Mesendoderm (in vitro differentiated cells): ENCODE data around the gene THSD4.
A peak's percentile ranks its signal among the peaks of the same experiment; 100 is the strongest.

ENCODE experiments used
- DNase-seq: peaks from one replicate; pipeline ENCODE4 v3.0.0; 2013
- H2AK5ac ChIP-seq: 2 replicates; pipeline ENCODE4 v1.6.1; 2013; ENCODE audit warnings: low read length, inconsistent platforms
- H2BK120ac ChIP-seq: 2 replicates; pipeline ENCODE4 v1.6.1; 2013; ENCODE audit warnings: low read depth, mild to moderate bottlenecking, low read length, moderate library complexity, mixed read lengths
- H2BK15ac ChIP-seq: replicated peaks from 2 replicates; pipeline ENCODE4 v1.6.1; 2013; ENCODE audit warnings: low read depth, mild to moderate bottlenecking, moderate library complexity
- H2BK5ac ChIP-seq: 2 replicates; pipeline ENCODE4 v1.6.1; 2013; ENCODE audit warnings: low read length, inconsistent platforms
- H3K18ac ChIP-seq: 2 replicates; pipeline ENCODE4 v1.6.1; 2013; ENCODE audit warnings: mild to moderate bottlenecking, low read length, mixed read lengths
- H3K23ac ChIP-seq: one replicate; pipeline ENCODE4 v1.6.1; 2013; ENCODE audit warnings: low read length
- H3K27ac ChIP-seq: 2 replicates; pipeline ENCODE4 v1.5.1; 2013; ENCODE audit warnings: low read depth, mild to moderate bottlenecking, inconsistent platforms, low read length, moderate library complexity
- H3K27me3 ChIP-seq: 2 replicates; pipeline ENCODE4 v1.6.1; 2013; ENCODE audit warnings: low read length, control low read depth, mild to moderate bottlenecking, inconsistent platforms; ENCODE audit not compliant: insufficient read depth, poor library complexity
- H3K36me3 ChIP-seq: 2 replicates; pipeline ENCODE4 v1.6.1; 2013; ENCODE audit warnings: low read length, inconsistent platforms; ENCODE audit not compliant: control insufficient read depth, insufficient read depth
- H3K4ac ChIP-seq: one replicate; pipeline ENCODE4 v1.6.1; 2013; ENCODE audit warnings: low read depth, mild to moderate bottlenecking, low read length, moderate library complexity
- H3K4me1 ChIP-seq: 2 replicates; pipeline ENCODE4 v1.6.1; 2013; ENCODE audit warnings: low read depth, low read length, inconsistent platforms; ENCODE audit not compliant: control insufficient read depth
- H3K4me2 ChIP-seq: 2 replicates; pipeline ENCODE4 v1.6.1; 2013; ENCODE audit warnings: low read length
- H3K4me3 ChIP-seq: 2 replicates; pipeline ENCODE4 v1.5.1; 2013; ENCODE audit warnings: mild to moderate bottlenecking, low read length
- H3K56ac ChIP-seq: one replicate; pipeline ENCODE4 v1.6.1; 2013; ENCODE audit warnings: low read length
- H3K79me1 ChIP-seq: 2 replicates; pipeline ENCODE4 v1.6.1; 2013; ENCODE audit warnings: low read length, inconsistent platforms
- H3K79me2 ChIP-seq: 2 replicates; pipeline ENCODE4 v1.6.1; 2013; ENCODE audit warnings: mild to moderate bottlenecking, low read length; ENCODE audit not compliant: control insufficient read depth, insufficient read depth
- H3K9ac ChIP-seq: 2 replicates; pipeline ENCODE4 v1.6.1; 2013; ENCODE audit warnings: low read length, inconsistent platforms
- H4K5ac ChIP-seq: one replicate; pipeline ENCODE4 v1.6.1; 2013; ENCODE audit warnings: low read length
- H4K8ac ChIP-seq: one replicate; pipeline ENCODE4 v1.6.1; 2013; ENCODE audit warnings: low read depth, mild to moderate bottlenecking, control low read depth, low read length, moderate library complexity
- WGBS: extraction: QIAGEN DNeasy Blood & Tissue Kit; methylation state at CpG from one replicate; pipeline ENCODE4 v1.1.7; 2013; ENCODE audit warnings: low lambda C conversion rate, missing lambda C conversion rate; ENCODE audit not compliant: insufficient coverage; ENCODE audit errors: extremely low coverage; 5-methylcytosine and 5-hydroxymethylcytosine counted together

THSD4 gene

DNA sequence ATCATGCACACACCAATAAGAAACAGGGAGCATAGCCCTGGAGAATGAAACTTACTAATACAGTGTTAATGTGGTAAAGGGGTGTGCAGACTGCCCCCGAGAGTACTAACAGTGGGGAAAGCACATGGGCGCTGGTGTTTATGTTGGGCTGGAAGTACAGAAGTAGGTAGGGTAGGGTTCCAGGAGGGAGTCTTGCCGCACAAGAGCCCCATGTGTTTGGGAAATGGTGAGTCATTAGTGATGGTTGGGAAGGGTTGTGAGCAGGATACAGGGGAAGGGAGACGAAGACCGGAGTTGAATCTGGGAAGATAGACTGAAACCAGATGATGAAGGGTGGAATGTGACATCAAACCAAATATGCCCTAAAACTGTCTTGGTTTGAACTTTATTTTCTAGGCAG is 117.1 kb downstream of the THSD4 start:
- H3K18ac ChIP-seq: no peak overlapping the region
- no peak overlapping the region for H4K5ac ChIP-seq
- no peak overlapping the region for H2BK120ac ChIP-seq
- no peak overlapping the region for H3K4ac ChIP-seq
- H3K79me1 ChIP-seq: no peaks in the 10 kb centered on the region
- H3K4me1 ChIP-seq: no peaks in the 10 kb centered on the region
- no peak overlapping the region for H4K8ac ChIP-seq
- no peak overlapping the region for H2BK15ac ChIP-seq
- H3K4me3 ChIP-seq: no peak overlapping the region
- no peak overlapping the region for H2AK5ac ChIP-seq
- H3K4me2 ChIP-seq: no peak overlapping the region
- H3K9ac ChIP-seq: no peak overlapping the region
- WGBS: no CpG with 5 or more reads among the region's 5 CpGs
- no peak overlapping the region for H2BK5ac ChIP-seq
- no peaks in the 10 kb centered on the region for H3K79me2 ChIP-seq
- DNase-seq: no peak
- H3K27ac ChIP-seq: no peak overlapping the region
- no peaks in the 10 kb centered on the region for H3K36me3 ChIP-seq
- no peaks in the 10 kb centered on the region for H3K27me3 ChIP-seq
- H3K23ac ChIP-seq: no peak overlapping the region
- no peak overlapping the region for H3K56ac ChIP-seq

DNA sequence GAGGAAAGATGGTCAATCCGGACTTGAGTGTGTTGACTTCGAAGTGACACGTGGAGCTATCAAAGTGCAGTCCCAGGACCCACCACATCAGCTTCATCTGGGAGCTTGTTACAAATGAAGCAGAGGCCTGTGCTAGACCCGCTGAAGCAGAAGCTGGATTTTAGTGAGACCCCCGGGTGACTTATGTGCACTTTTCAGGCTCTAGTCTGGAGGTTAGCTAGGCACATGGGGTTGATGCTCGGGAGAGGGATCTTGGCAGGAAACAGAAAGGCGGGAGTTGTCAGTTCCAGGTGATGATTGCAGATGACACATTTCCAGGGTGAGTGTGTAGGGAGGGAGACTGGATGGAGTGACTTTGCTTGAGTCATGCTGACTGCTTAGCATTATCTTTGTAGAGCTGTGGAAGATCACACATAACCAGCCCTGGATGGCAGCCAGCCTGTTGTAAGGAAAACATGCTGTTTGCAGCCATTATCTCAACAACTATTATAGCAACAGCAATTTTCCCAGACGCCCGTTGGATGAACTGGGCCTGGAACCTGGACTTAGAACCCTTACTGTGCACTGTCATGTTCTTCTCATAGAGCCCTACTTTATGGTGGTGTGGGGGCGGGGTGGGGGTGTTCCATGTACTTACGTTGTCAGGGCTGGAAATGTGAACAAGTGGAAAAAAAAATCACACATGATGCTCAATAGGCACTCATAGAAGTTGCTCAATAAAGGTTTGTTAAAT is 122.4 kb downstream of the THSD4 start:
- H3K4me2 ChIP-seq: no peak overlapping the region
- peak; percentile 27 for DNase-seq
- H3K18ac ChIP-seq: no peak overlapping the region
- H3K79me1 ChIP-seq: no peaks in the 10 kb centered on the region
- H3K79me2 ChIP-seq: no peaks in the 10 kb centered on the region
- H3K36me3 ChIP-seq: no peaks in the 10 kb centered on the region
- H2BK15ac ChIP-seq: no peak overlapping the region
- no peak overlapping the region for H4K5ac ChIP-seq
- H4K8ac ChIP-seq: no peak overlapping the region
- H3K27ac ChIP-seq: no peak overlapping the region
- H3K4ac ChIP-seq: no peak overlapping the region
- H3K56ac ChIP-seq: no peak overlapping the region
- H2BK120ac ChIP-seq: no peak overlapping the region
- no peaks in the 10 kb centered on the region for H3K4me1 ChIP-seq
- no peak overlapping the region for H2BK5ac ChIP-seq
- no peak overlapping the region for H3K4me3 ChIP-seq
- no CpG with 5 or more reads among the region's 11 CpGs for WGBS
- H3K27me3 ChIP-seq: no peaks in the 10 kb centered on the region
- no peak overlapping the region for H3K9ac ChIP-seq
- H2AK5ac ChIP-seq: no peak overlapping the region
- no peak overlapping the region for H3K23ac ChIP-seq

DNA sequence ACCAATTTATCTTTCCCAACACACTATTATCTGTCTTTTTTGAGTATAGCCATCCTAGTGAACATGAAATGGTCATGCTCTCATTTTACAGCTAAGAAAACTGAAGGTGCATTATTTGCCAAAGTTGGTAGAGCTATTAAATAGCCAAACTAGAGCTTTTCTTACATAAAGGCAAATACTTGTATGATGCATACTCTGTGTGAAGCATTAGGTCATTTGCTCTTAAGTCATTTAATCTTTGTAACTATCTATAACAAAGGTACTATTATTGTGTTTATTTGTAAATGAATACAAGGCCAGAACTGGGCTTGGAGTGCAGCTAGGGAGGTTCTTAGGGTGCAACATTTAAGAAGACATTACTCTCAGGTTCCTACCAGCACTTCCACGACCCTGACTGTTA is 123.7 kb downstream of the THSD4 start:
- no peak overlapping the region for H3K4me2 ChIP-seq
- no peaks in the 10 kb centered on the region for H3K79me1 ChIP-seq
- DNase-seq: no peak
- no peak overlapping the region for H3K56ac ChIP-seq
- H3K27ac ChIP-seq: no peak overlapping the region
- no peaks in the 10 kb centered on the region for H3K27me3 ChIP-seq
- no peaks in the 10 kb centered on the region for H3K79me2 ChIP-seq
- no peak overlapping the region for H3K9ac ChIP-seq
- no peak overlapping the region for H2BK15ac ChIP-seq
- no peaks in the 10 kb centered on the region for H3K4me1 ChIP-seq
- H4K5ac ChIP-seq: no peak overlapping the region
- no peak overlapping the region for H3K4me3 ChIP-seq
- H2BK5ac ChIP-seq: no peak overlapping the region
- WGBS: no CpG with 5 or more reads among the region's 1 CpG
- no peak overlapping the region for H3K23ac ChIP-seq
- H3K36me3 ChIP-seq: no peaks in the 10 kb centered on the region
- no peak overlapping the region for H2AK5ac ChIP-seq
- no peak overlapping the region for H3K4ac ChIP-seq
- no peak overlapping the region for H4K8ac ChIP-seq
- H2BK120ac ChIP-seq: no peak overlapping the region
- H3K18ac ChIP-seq: no peak overlapping the region

DNA sequence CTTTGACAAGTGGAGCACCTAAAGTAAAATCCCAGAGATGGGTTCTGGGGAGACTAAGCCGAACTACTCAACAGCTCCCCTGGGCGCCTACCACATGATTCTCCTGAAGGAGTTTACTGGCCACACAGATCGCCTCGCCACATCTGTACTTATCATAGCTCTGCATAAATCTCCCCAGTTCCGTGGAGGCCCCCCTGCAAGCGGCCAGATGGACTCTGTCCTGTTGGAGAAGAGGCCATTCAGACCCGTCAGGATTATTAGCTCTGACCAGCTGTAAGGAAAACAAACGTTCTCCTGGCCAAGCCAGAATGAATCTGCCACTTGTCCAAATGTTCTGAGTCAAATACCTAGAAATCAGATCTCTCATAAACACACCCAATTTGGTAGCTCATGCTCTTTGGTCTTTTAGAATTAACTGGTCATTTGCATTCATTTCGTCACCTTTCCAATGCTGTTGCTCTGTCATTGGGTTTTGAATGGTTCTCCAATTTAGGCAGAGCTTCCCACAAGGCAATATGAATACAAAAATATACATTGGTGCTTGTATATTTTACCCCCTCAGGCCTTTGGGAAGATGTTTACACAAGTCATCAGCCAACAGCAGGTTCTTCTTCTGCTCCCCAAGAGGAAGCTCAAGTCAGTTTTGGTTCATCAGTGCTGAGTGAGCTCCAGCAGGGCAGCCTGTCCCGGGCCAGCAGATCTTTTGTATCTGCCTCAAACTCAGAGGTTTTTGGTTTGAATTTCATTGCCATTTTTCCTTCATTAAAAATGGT is 124.5 kb downstream of the THSD4 start:
- Histone ChIP-seq H3K4ac (no peak overlapping the region), H3K4me2 (no peak overlapping the region), H3K79me1 (no peaks in the 10 kb centered on the region), H3K23ac (no peak overlapping the region), H4K8ac (no peak overlapping the region), H3K9ac (no peak overlapping the region), H2AK5ac (no peak overlapping the region), H3K4me3 (no peak overlapping the region), H2BK5ac (no peak overlapping the region), H3K79me2 (no peaks in the 10 kb centered on the region), H3K27me3 (no peaks in the 10 kb centered on the region), H3K36me3 (no peaks in the 10 kb centered on the region), H4K5ac (no peak overlapping the region), H2BK15ac (no peak overlapping the region), H3K27ac (no peak overlapping the region), H2BK120ac (no peak overlapping the region), H3K18ac (no peak overlapping the region), H3K56ac (no peak overlapping the region), H3K4me1 (no peaks in the 10 kb centered on the region)
- WGBS: no CpG with 5 or more reads among the region's 10 CpGs
- no peak for DNase-seq

DNA sequence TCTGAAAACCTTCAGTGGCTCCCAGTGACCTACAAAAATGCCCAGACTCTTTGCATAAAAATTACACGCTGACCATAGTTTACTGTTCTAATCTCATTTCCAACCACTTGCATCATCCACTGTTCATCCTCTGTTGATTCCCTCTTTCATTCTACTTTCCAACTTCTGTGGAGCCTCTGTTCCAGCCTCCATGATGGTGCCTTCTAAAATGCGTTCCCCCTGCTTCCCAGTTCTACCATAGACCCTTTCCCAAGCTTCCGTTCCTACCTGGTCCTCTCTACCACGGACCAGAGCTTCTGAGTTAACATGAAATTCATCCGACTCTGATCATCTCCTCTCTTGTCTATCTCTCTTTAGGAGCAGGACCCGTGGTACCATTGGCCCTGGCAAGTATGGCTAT is 127.0 kb downstream of the THSD4 start:
- Histone ChIP-seq H3K27me3 (no peaks in the 10 kb centered on the region), H3K4me1 (no peaks in the 10 kb centered on the region), H3K36me3 (no peaks in the 10 kb centered on the region), H3K23ac (no peak overlapping the region), H3K27ac (no peak overlapping the region), H4K8ac (peak overlapping the region; percentile 13), H3K79me1 (no peaks in the 10 kb centered on the region), H3K4me3 (no peak overlapping the region), H2BK15ac (no peak overlapping the region), H2AK5ac (no peak overlapping the region), H4K5ac (no peak overlapping the region), H3K4ac (no peak overlapping the region), H2BK120ac (no peak overlapping the region), H3K56ac (no peak overlapping the region), H3K79me2 (no peaks in the 10 kb centered on the region), H3K4me2 (no peak overlapping the region), H3K18ac (no peak overlapping the region), H2BK5ac (no peak overlapping the region), H3K9ac (no peak overlapping the region)
- DNase-seq: no peak
- WGBS: no CpG with 5 or more reads among the region's 6 CpGs
